DMS53 (cell line): Measurements from ENCODE around the gene TRIM2.

ENCODE experiments used
- DNase-seq: peaks from one replicate; lab custom pipeline; 2025; lab: John Stamatoyannopoulos, UW

Gene TRIM2

DNA sequence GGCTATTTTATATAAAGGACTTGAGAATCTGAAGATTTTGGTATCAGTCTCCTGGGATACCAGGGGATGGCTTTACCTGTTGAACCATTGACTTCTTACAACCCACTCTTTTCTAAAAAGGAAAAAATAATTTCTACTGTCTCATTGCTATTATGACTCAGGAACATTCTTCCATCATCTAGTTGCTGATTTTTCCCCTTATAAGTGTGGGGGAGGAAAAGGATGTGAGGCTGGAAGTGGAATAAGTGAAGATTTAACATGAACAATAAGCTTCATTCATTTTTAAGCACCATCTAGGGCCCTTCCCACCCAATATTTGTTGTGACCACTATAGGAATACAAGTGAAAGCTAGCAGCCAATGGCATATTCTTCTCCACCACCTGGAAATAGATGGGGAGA is 129.6 kb downstream of the TRIM2 start:
- no peak for DNase-seq

GRCh38 chr4:153335665-153336064 is 131.4 kb downstream of the TRIM2 start:
- no peak for DNase-seq

GRCh38 chr4:153337686-153338085 is 133.4 kb downstream of the TRIM2 start:
- DNase-seq = no peak

- peak; percentile 39 for DNase-seq
Observed at GRCh38 chr4:153341575-153342090, 137.4 kb downstream of the TRIM2 start.

DNA sequence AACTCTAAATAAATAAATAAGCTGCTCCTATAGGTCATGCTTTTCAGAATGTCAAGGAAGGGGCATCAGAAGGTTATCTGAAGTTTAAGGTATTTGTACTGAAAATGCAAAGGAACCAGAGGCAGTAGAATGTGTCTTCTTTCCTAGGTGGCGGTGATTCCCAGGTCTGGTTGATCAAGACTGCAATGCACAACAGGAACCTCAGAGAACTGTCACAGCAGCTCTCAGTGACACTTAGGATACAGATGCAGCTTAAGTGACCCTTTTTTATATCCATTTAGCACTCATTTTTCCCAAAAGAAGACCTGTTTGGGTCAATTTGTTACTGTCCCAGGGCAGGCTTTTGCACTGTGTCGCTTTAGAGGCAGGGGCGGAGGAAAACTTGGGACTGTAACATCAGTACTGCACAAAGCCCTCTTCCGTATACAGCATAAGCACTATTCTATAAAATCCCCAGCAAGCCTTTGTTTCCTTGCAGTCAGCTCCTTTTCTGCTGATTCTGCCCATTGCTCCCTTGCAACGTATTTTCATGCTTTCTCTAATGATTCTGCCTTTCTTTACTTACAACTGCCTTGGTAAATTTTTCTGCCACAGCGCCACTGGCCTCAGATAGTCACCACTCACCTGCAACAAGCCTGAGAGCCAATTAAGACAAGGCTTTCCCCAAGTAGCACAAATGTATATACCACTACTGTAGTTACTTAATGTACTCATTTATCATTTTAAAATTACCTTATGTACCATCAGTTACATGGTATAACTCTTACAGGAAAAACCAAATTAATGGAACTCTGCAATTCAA is 138.7 kb downstream of the TRIM2 start:
- no peak for DNase-seq

- peak; percentile 85 for DNase-seq
Observed at GRCh38 chr4:153344131-153345011, 140.1 kb downstream of the TRIM2 start, which contains the start of gene MND1. MND1 (plus strand) TSS chr4:153344688; CDS start chr4:153344738, 50 bp downstream.

GRCh38 chr4:153345012-153345981 is 141.1 kb downstream of the TRIM2 start:
- peak; percentile 67 for DNase-seq

DNA sequence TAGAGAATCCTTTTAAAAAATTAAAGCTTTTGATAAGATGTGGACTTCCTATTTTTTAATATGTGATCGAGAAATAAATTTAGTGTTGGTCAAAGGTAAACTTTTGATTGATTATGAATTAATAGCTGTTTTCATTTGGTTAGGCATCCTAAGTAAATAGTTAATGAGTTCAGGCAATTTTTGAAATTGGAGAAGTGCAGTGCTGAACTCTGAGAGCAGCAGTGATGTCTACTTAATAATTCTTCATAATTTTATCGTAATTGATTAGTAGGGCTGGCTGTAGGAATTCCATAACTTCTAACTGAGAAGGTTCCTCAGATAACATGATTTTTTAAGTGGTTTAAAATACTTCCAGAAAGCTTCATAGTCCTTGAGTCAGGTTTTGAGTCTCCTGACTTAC is 141.8 kb downstream of the TRIM2 start:
- DNase-seq = no peak

DNA sequence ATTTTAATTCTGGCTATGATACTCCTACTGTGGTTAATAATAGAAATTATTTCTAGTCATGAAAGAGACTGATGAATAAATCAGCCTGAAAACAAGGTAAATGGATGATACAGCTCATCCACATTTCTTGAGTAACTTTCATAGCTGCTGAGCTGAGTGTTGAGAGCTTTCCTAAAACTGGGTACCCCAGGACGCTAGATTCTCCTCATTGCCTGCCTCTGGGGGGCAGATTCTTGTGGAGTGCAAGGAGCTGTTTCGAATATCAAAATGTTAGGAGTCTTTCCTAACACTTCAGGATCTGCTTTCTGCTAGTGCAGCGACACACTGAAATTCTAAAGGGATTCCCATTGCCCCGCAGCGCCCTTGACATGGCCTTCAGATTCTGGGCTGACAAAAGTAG is 142.3 kb downstream of the TRIM2 start:
- no peak for DNase-seq

- no peak for DNase-seq
Observed at GRCh38 chr4:153347117-153347516, 142.9 kb downstream of the TRIM2 start.

GRCh38 chr4:153348006-153348405 is 143.8 kb downstream of the TRIM2 start:
- no peak for DNase-seq

DNA sequence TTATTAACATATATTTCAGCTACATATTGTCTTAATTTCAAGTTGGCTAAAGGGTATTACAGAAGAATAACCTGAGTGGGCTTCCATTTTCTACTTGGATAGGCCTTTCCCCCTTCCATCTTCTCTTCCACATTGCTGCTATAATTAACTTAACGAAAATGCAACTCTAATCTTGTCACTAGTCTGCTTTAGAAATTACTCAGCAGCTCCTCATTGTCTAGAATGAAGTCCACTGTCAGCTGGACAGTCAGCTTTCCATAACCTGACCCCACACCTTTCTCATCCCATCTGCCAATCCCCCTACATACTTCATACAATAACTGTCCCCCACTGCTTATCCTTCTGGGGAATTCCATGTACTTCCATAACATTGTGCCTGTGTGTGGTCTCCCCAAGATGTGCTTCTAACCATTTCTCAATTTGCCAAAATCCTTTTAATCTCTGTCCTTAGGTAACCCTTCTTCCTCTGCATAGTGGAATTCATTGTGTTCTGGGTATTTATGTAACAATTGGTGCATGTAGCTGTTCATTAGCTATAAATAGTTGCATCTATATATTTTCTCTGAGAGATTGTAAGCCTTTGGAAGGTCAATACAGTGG is 145.1 kb downstream of the TRIM2 start:
- no peak for DNase-seq

DNA sequence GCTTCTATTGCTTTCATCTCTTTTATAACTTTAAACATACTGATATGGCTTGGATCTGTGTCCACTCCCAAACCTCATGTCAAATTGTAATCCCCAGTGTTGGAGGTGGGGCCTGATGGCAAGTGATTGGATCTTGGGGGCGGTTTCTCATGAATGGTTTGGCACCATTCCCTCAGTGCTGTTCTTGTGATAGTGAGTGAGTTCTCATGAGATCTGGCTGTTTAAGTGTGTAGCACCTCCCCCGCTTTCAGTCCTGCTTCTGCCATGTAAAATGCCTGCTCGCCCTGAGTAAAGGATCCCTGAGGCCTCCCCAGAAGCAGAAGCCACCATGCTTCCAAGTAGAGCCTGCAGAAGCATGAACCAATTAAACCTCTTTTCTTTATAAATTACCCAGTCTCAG is 157.9 kb downstream of the TRIM2 start:
- no peak for DNase-seq

GRCh38 chr4:153364061-153364460 is 159.8 kb downstream of the TRIM2 start:
- DNase-seq = no peak

GRCh38 chr4:153365003-153365402 is 160.8 kb downstream of the TRIM2 start:
- no peak for DNase-seq

DNA sequence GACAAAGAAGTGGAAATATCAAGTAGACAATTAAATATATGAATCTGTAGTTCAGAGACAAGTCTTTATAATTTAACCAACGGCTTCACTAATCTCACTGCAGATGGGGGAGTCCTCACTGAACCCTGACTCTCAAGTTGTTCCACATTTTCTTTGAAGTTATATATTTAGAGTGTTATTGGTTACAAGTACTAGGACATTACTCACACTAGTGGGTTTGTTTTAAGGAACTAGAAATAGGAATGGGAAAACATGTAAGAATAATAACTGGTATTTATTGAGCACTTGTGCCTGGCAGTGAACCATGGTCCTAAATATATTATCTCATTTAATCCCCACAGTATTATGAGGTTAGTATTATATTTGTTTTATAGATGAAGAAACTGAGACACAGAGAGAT is 162.2 kb downstream of the TRIM2 start:
- DNase-seq = no peak

- DNase-seq = no peak
Observed at GRCh38 chr4:153367092-153367491, 162.8 kb downstream of the TRIM2 start.

DNA sequence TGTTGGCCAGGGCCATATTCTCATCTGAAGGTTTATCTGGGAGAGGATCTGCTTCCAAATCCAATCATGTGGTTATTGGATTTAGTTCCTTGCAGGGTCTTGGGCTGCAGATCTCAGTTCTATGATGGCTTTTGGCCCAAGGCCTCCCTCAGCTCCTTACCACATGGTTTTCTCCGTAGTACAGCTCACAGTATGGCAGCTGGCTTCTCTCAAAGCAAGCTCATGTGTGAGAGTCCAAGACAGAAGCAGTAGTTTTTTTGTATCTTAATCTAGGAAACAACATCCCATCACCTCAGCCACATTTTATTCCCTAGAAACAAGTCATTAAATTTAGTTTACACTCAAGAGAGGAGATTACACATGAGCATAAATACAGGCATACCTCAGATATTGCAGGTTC is 164.8 kb downstream of the TRIM2 start:
- no peak for DNase-seq

GRCh38 chr4:153371701-153372234 is 167.5 kb downstream of the TRIM2 start:
- no peak for DNase-seq

DNA sequence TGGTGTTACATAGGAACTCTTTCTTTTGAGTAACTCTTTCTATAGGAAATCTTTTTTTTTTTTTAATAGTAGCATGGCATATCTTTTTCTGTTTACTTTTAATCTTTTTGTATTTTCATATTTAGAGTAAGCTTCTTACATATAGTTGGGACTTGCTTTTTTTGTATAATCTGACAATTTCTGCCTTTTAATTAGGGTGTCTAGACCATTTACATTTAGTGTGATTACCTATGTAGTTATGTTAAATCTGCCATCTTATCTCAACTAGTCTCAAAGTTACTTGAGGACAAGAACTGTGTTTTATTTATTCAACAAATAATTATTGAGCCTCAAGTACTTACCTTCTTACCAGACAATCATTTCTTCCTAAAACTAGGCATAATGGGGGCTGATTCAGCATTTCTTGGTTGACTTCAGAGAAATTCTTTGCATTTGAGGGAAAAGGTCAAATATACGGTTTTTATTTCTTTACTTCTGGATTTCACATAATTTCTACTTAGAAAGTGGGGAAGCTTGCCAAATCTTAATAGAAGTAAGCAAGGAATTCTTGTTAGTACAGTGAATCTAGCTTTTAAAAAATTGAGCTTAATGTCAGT is 168.8 kb downstream of the TRIM2 start:
- no peak for DNase-seq

DNA sequence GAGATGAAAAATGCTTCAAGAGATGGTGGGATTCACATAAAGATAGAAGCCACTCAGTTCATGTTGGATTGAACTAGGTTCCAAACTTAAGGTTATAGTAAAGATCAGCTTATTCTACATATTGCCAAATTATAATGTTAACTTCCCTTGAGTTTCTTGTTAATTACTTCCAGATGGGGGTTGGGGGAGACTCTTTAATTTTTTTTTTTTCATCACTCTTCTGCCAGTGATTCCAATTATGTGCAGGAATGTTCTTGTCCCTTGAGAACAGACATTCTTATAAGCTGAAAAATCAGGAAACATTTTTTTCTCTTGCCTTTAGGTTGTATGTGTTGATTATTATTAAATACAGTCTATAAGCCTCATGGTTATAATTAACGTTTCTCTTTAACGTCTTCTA is 170.2 kb downstream of the TRIM2 start:
- no peak for DNase-seq
